ACC112 (cell line): ENCODE measurements around the gene CATSPER4.

Source experiments
- H2AFZ ChIP-seq: fragments of 200-600 bp; sonication (generic); one replicate; pipeline ENCODE4 v1.6.0; 2017; ENCODE audit warnings: antibody characterized with exemption, low read length; ENCODE audit not compliant: unreplicated experiment
- H3K27ac ChIP-seq: fragments of 200-600 bp; sonication (generic); 2 replicates; pipeline ENCODE4 v1.5.1; 2014; ENCODE audit warnings: low read depth, mild to moderate bottlenecking, antibody characterized with exemption, low read length, moderate library complexity
- H3K27me3 ChIP-seq: fragments of 200-600 bp; sonication (generic); 2 replicates; pipeline ENCODE4 v1.6.1; 2014; ENCODE audit warnings: mild to moderate bottlenecking, antibody characterized with exemption, low read length, moderate library complexity, mixed read lengths; ENCODE audit not compliant: insufficient read depth
- H3K36me3 ChIP-seq: fragments of 200-600 bp; sonication (generic); 2 replicates; pipeline ENCODE4 v1.6.1; 2016; ENCODE audit warnings: mild to moderate bottlenecking, antibody characterized with exemption, low read length, moderate library complexity, mixed read lengths; ENCODE audit not compliant: insufficient read depth
- H3K4me1 ChIP-seq: fragments of 200-600 bp; sonication (generic); one replicate; pipeline ENCODE4 v1.6.1; 2016; ENCODE audit warnings: low read length, mixed read lengths; ENCODE audit not compliant: insufficient read depth, unreplicated experiment, control insufficient read depth
- H3K4me3 ChIP-seq: fragments of 200-600 bp; sonication (generic); 2 replicates; pipeline ENCODE4 v1.5.1; 2014; ENCODE audit warnings: mild to moderate bottlenecking, low read depth, low read length
- H3K79me2 ChIP-seq: fragments of 200-600 bp; sonication (generic); one replicate; pipeline ENCODE4 v1.6.0; 2016; ENCODE audit warnings: low read length; ENCODE audit not compliant: control insufficient read depth, unreplicated experiment, insufficient read depth

CATSPER4 gene

DNA sequence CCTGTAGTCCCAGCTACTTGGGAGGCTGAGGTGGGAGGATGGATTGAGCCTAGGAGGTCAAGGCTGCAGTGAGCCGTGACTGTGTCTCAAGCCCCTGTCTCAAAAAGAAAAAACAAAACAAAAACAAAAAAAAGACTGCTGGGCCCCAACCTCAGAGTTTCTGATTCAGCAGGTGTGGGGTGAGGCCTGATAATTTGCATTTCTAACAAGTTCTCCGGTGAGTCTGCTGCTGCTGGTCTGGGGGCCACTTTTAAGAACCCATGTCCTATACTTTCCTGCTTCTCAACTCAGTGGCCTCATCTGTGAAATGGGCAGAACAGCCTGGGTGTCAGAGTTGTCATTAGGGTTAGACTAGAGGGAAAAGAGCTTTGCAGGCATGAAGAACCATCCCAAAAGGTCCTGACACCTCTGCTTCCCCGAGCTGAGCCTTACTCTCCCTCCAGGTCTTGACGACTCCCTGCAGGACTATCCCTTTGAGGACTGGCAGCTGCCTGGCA lies 10.3 kb upstream of the CATSPER4 start:
- H2AFZ ChIP-seq, result no peak overlapping the region
- H3K27ac ChIP-seq, result no peak overlapping the region

DNA sequence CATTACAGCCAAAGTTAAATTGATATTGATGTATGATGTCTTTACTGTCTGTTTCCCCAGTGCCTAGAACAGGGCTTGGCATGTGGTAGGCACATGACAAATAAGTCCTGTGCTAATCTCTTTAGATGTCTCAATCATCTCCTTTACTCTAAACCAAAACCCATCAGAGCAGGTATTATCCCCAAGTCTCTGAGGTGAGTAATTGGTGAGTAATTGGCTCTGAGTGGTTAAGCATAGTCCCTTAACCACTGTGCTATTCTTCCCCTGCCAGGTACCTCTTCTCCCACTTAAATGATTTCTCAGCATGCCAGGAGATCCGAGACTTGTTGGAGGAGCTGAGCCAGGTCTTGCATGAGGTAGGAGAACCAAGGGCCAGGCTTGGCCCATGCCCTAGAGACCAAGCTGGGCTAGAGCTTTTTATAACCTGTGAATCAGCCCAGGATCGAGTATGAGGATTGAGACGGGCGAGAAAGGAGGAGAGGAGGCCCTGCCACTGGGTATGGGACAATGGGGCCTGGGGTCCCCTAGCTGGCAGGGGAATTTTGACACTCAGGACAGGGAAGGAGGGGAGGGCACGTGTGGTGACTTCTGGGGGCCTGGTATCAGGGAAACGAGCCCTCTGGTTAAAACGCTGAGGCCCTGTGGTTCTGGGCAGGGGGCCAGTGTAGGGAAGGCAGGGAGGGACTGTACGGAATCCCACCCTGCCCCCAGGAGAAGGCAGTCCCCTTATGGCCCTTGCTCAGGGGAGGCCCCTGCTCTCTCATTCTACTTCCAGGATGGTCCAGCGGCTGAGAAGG lies 8.6 kb upstream of the CATSPER4 start:
- Histone ChIP-seq H3K27me3 (no peaks in the 10 kb centered on the region), H3K36me3 (no peaks in the 10 kb centered on the region), H2AFZ (no peak overlapping the region), H3K4me3 (no peak overlapping the region), H3K4me1 (no peaks in the 10 kb centered on the region), H3K27ac (no peak overlapping the region), H3K79me2 (no peaks in the 10 kb centered on the region)

More for the DNA sequence above, 10.3 kb upstream of the CATSPER4 start:
- no peaks in the 10 kb centered on the region for H3K27me3 ChIP-seq
- no peaks in the 10 kb centered on the region for H3K4me1 ChIP-seq
- H3K4me3 ChIP-seq, result no peak overlapping the region
- H3K36me3 ChIP-seq, result no peaks in the 10 kb centered on the region
- H3K79me2 ChIP-seq, result no peaks in the 10 kb centered on the region

DNA sequence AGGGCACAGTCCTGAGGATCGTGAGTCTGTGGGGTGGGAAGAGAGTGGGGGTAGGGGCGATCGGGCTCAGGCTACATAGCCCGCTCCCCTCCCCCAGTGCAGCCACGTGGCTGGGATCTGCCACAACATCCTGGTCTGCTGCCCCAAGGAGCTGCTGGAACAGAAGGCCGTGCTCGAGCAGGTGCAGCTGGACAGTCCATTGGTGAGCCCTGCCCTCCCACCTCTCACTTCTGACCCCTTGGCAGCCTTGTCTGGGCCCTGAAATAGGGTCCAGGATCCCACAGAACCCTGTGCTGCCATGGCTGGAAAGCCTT lies 8.1 kb upstream of the CATSPER4 start:
- Histone ChIP-seq H3K79me2 (no peaks in the 10 kb centered on the region), H3K27ac (no peak overlapping the region), H3K4me1 (no peaks in the 10 kb centered on the region), H3K36me3 (no peaks in the 10 kb centered on the region), H2AFZ (no peak overlapping the region), H3K27me3 (no peaks in the 10 kb centered on the region), H3K4me3 (no peak overlapping the region)

DNA sequence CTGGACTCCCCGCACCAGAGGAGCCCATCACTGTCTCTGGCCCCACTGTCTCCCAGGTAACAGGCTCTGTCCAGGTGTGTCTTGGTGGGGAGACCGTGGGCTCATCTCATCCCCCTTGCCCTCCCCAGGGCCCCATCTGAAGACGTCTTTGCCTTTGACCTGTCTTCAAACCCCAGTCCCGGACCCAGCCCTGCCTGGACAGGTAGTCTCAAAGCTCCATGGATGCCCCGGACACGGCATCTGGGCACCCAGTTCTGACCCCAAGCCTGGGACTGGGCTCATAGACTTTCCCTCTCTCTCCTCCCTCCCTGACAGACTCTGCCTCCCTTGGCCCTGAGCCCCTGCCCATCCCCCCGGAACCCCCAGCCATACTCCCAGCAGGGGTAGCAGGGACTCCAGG lies 6.3 kb upstream of the CATSPER4 start:
- Histone ChIP-seq H3K27me3 (no peaks in the 10 kb centered on the region), H3K4me1 (no peaks in the 10 kb centered on the region), H3K27ac (no peak overlapping the region), H3K79me2 (no peaks in the 10 kb centered on the region), H3K36me3 (no peaks in the 10 kb centered on the region), H2AFZ (no peak overlapping the region), H3K4me3 (no peak overlapping the region)

DNA sequence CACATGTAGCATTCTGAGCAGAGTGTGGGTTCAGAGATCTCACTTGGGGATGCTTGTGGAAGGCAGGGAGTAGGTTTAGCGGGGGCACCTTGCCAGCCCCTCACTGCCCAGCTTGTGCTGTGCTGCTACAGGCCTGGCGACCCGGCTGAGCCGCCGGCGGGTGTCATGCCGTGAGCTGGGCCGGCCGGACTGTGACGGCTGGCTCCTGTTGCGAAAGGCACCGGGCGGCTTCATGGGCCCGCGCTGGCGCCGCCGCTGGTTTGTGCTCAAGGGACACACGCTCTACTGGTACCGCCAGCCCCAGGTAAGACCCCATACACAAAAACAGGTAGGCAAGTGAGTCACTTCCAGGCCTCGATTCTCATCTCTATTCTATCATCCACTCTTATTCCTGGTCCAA lies 5.5 kb upstream of the CATSPER4 start:
- Histone ChIP-seq H2AFZ (no peak overlapping the region), H3K4me1 (no peaks in the 10 kb centered on the region), H3K27ac (no peak overlapping the region), H3K36me3 (no peaks in the 10 kb centered on the region), H3K4me3 (no peak overlapping the region), H3K79me2 (no peaks in the 10 kb centered on the region), H3K27me3 (no peaks in the 10 kb centered on the region)

DNA sequence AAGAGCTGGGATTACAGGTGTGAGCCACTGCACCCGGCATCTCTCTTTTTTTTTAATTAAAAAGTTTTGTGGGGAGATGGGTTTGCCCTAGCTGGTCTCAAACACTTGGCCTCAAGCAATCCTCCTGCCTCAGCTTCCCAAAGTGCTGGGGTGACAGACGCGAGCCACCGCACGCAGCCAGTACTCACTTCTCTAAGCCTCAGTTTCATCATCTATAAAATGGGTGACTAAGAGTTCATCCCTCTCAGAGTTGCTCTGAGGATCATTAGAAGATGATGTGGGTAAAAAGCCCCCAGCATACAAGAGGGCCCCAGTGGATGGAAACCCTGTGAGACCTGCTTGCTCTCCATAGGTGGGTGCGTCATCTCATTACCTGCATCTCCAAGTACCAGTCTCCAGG lies 2.5 kb upstream of the CATSPER4 start:
- Histone ChIP-seq H3K79me2 (no peaks in the 10 kb centered on the region), H3K36me3 (no peaks in the 10 kb centered on the region), H3K27ac (no peak overlapping the region), H3K27me3 (no peaks in the 10 kb centered on the region), H3K4me3 (no peak overlapping the region), H3K4me1 (no peaks in the 10 kb centered on the region), H2AFZ (no peak overlapping the region)

DNA sequence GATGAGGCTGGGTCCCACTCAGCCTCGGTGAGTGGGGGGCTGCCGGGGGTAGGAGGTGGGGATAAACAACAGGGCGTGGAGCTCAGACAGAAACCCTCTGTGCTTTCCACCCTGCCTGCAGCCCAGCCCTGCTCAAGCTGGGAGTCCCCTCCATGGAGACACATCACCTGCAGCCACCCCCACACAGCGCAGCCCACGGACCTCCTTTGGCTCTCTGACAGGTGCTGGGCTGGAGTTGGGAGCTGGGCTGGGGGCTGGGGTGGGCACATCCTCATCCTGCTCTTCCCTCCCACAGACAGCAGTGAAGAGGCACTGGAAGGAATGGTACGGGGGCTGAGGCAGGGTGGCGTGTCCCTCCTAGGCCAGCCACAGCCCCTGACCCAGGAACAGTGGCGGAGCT lies 1.9 kb upstream of the CATSPER4 start:
- no peaks in the 10 kb centered on the region for H3K79me2 ChIP-seq
- H3K4me3 ChIP-seq, result no peak overlapping the region
- no peak overlapping the region for H2AFZ ChIP-seq
- no peaks in the 10 kb centered on the region for H3K36me3 ChIP-seq
- H3K27ac ChIP-seq, result no peak overlapping the region
- H3K27me3 ChIP-seq, result no peaks in the 10 kb centered on the region
- no peaks in the 10 kb centered on the region for H3K4me1 ChIP-seq

DNA sequence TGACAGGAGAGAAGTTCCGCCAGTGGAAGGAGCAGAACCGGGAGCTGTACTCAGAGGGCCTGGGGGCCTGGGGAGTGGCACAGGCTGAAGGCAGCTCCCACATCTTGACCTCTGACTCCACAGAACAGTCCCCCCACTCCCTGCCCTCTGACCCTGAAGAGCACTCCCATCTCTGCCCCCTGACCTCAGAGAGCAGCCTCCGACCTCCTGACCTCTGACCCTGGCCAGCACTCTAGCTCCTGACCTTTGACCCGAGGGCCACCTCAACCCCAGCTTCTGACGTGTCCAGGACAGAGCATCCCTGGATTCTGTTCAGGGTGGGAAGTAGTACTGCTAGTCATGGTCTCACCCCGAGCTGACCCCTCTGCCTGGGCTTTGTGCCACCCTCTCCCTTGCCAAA lies 1.1 kb upstream of the CATSPER4 start:
- no peak overlapping the region for H2AFZ ChIP-seq
- H3K27ac ChIP-seq, result no peak overlapping the region
- no peaks in the 10 kb centered on the region for H3K4me1 ChIP-seq
- H3K79me2 ChIP-seq, result no peaks in the 10 kb centered on the region
- H3K36me3 ChIP-seq, result no peaks in the 10 kb centered on the region
- H3K4me3 ChIP-seq, result no peak overlapping the region
- H3K27me3 ChIP-seq, result no peaks in the 10 kb centered on the region

DNA sequence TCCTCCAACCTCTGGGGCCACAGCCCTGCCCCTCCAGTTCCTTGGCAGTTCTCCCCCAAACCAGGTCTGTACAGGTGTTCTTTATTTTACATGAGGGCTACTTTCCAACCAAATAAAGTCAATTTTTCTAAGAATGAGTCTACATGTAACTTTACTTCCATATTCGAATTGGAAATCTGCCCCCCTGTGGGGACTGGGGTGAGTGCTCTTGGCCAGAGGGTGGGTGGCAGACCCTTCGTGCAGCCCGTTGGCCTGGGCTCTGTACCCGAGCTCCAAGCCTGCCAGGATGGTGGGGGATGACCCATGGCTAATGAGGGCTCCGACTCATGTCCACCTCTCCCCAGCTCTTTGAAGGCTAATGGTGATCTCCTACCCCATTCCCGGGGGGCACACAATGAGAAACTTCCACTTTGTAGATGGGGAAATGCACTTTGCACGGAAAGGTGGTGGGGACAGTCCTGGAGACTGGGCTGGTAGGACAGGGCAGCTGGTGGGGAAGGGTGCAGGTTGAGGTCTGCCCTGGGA lies 589 bp upstream of the CATSPER4 start:
- Histone ChIP-seq H3K27ac (no peak overlapping the region), H3K4me3 (no peak overlapping the region), H3K36me3 (no peaks in the 10 kb centered on the region), H3K27me3 (no peaks in the 10 kb centered on the region), H3K79me2 (no peaks in the 10 kb centered on the region), H2AFZ (no peak overlapping the region), H3K4me1 (no peaks in the 10 kb centered on the region)

DNA sequence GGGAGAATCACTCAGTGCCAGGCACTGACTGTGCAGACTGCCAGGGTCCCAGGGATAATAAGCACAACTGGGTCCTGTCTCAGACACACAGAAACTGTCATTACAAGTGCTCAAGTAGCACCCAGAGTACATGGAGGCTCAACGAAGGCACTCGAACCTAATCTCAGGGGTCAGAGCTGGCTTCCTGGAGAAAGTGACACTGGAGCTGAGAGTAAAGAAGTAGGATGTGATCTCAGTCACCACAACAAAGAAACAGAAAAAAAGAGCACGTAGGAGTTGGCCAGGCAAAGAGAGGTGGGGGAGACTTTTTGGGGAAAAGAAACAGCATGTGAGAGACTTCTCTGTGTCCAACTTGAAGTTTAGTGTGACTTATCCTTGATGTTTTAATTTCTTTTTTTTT lies 1.3 kb downstream of the CATSPER4 start:
- Histone ChIP-seq H3K4me1 (no peaks in the 10 kb centered on the region), H3K4me3 (no peak overlapping the region), H3K79me2 (no peaks in the 10 kb centered on the region), H3K36me3 (no peaks in the 10 kb centered on the region), H3K27me3 (no peaks in the 10 kb centered on the region), H2AFZ (no peak overlapping the region), H3K27ac (no peak overlapping the region)

DNA sequence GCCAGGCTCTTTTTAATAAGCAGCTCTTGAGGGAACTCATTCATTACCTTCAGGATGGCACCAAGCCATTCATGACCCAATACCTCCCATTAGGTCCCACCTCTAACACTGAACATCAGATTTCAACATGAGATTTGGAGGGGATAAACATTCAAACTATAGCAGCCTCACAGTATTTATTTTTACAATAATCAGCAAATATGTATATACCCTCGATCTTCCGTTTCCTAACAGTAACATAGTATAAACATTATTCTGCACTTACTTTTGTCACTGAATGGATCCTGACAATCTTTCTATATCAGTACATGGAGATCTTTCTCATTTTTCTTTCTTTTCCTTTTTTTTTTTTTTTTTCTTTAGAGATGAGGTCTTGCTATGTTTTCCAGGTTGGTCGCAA lies 5.4 kb downstream of the CATSPER4 start:
- Histone ChIP-seq H3K27me3 (no peaks in the 10 kb centered on the region), H3K79me2 (no peaks in the 10 kb centered on the region), H2AFZ (no peak overlapping the region), H3K36me3 (no peaks in the 10 kb centered on the region), H3K27ac (no peak overlapping the region), H3K4me1 (no peaks in the 10 kb centered on the region), H3K4me3 (no peak overlapping the region)
